ENCODE data around the gene PRDM4. TPM values are rescaled to one million over a fixed set of nuclear protein-coding genes. Genes with fewer than 3 reads are reported as not detected.

Gene PRDM4, protein sequence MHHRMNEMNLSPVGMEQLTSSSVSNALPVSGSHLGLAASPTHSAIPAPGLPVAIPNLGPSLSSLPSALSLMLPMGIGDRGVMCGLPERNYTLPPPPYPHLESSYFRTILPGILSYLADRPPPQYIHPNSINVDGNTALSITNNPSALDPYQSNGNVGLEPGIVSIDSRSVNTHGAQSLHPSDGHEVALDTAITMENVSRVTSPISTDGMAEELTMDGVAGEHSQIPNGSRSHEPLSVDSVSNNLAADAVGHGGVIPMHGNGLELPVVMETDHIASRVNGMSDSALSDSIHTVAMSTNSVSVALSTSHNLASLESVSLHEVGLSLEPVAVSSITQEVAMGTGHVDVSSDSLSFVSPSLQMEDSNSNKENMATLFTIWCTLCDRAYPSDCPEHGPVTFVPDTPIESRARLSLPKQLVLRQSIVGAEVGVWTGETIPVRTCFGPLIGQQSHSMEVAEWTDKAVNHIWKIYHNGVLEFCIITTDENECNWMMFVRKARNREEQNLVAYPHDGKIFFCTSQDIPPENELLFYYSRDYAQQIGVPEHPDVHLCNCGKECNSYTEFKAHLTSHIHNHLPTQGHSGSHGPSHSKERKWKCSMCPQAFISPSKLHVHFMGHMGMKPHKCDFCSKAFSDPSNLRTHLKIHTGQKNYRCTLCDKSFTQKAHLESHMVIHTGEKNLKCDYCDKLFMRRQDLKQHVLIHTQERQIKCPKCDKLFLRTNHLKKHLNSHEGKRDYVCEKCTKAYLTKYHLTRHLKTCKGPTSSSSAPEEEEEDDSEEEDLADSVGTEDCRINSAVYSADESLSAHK
- 16.9 and 22.9 TPM in 2 replicates for total RNA-seq (2014; rRNA removed; shearing (Covaris generic); ENCODE audit: low replicate concordance)

DNA sequence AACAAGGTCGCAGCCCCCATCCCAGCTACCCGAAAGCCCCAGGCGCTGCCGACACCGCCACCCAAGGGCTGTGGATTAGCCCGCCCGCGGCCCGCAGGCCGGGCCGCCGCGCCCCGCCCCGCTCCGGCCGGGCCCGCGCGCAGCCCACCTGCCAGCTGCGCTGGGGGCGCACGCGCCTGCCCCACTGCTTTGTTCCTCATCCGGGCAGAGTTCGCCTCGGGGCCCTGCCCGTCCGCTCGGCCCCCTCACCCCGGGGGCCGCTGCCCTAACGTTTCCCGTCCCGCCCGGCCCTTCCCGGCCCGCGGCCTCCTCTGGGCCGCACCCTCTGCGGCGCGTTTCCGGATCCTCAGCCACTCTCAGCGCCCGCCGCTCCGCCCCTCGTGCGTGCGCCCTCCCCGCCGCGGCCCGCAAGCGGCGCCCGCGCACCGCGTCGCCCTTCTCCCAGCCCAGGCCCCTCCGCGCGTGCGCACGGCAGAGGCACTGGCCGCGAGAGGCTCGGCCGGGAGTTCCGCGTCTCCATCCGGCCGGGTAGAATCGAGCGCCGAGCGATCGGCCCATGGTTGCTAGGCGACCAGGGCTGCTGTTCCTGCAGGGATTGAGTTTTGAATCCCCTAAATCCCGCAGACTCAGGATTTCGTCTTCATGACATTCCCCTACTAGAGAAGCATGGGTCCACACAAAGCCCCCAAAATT is at the start of gene PRDM4:
Gene PRDM4 (minus strand): TSS at position 329 of the 693 bp plus-strand sequence. CDS start 622 bp downstream, outside the sequence.
- in situ Hi-C loops (cut with HindIII; ENCODE audit: low pct_unique_long_range_greater_than_20kb, low sequenced_read_pairs) = no loop called here
- peak; percentile 91 for DNase-seq (ENCODE audit: low read depth)

DNA sequence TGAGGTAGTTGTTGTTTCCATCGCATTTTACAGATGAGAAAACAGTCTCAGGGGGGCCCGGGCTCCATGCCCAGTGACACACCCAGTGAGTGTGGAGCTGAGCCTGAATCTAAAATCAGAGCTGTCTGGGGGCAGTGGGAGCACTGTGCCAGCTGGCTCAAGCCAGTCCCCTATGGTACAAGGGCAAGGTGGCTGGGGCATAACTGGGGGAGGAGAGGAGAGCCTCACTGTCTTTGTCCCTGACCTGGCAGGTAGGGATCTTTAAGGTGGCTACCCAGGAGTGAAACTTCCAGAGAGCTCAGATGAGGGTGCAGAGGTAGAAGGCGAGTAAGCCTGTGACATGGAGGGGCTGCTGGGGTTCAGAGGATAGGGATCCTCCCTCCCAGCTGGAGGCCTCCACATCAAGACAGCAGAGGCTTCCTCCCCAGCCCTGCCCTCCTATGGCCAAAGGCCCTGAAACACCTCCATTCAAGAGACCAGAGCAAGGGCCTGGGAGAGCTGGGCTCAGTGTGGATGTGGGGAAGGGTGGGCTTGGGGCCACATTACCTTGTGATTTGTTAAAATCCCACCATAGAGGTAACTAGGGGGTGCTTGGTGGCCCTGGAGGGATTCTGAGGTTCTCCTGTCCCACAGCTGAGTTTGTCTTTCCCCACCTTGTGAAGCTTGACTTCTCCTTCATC is 46.7 kb upstream of the PRDM4 start:
- DNase-seq (ENCODE audit: low read depth) = no peak
- in situ Hi-C loops (cut with HindIII; ENCODE audit: low pct_unique_long_range_greater_than_20kb, low sequenced_read_pairs) = no loop called here

DNA sequence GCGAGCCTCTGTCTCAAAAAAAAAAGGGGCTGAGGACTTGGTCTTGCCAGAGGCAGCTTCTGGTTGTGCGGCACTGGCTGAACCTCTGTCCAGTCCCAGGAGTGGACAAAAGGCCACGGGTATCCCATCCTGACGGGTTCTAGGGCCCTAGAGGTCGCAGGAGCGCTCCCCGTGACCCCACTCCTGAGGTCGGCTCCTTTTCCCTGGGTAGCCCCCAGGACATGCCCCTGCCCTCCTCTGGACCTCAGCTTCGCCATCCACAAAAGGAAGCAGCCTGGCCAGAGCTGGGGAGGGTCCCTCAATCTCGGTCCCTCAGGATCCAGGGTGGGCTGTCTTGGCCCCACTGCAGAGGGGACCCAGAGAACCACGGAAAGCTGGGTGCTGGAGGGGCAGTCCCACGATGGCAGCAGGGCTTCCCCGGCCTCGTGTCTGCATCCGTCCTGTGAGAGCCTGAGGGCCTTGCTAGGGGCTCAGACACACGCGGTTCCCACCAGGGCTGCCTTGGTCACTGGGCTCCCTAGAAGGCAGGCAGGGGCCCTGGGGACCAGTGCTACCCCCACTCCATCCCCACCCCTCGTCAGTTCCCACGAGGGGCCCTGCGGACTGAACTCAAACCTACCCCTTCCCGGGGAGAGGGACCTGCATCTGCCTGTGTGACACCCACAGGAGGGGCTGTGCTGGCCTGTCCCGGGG is 44.7 kb upstream of the PRDM4 start:
- no peak for DNase-seq (ENCODE audit: low read depth)
- in situ Hi-C loops (cut with HindIII; ENCODE audit: low pct_unique_long_range_greater_than_20kb, low sequenced_read_pairs) = no loop called here

DNA sequence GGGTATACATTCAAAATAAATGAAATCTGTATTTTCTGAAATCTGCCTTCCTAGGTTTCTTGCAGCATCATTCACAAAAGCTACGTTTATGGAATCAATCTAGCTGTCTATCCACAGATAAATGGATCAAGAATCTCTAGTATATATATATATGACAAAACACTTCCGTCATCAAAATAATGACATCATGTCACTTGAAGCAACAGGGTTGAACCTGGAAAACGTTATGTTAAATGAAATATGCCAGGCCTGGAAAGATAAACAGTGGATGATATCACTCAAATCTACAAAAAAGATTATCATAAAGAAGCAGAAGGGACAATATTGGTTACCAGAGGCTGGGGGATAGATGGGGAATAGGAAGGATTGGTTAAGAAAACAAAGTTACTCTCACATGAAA is 42.2 kb upstream of the PRDM4 start:
- DNase-seq (ENCODE audit: low read depth) = no peak
- in situ Hi-C loops (cut with HindIII; ENCODE audit: low pct_unique_long_range_greater_than_20kb, low sequenced_read_pairs) = no loop called here

DNA sequence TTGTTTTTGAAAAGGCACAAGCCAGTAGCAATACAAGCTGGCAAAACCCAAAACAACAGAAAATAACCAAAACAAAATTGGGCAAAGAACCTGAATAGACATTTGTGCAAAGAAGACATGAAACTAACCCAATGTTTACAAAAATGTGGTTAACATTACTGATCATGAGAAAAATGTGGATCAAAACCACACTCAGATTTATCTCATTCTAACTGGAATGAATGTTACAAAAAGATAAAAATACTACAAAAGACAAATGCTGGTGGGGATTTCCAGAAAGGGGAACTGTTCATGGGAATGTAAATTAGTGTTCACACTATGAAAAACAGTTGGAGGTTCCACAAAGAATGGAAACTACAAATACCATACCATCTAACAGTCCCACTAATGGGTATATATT is 40.2 kb upstream of the PRDM4 start:
- DNase-seq (ENCODE audit: low read depth) = no peak

DNA sequence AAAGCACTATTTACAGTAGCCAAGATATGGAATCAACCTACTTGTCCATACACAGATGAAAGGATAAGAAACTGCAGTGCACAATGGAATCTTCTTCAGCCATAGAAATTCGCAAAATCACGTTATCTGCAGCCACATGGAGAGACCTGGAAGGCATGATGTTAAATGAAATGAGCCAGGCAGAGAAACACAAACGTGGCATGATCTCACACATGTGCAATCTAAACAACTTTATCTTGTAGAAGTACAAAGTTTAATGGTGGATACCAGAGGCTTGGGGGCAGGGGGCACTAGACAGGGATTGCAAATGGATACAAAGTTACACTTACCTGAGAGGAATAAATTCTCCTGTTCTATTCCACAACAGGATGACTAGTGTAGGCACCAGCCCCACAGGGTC is 37.6 kb upstream of the PRDM4 start:
- in situ Hi-C loops (cut with HindIII; ENCODE audit: low pct_unique_long_range_greater_than_20kb, low sequenced_read_pairs) = no loop called here
- no peak for DNase-seq (ENCODE audit: low read depth)

More for the DNA sequence above, 40.2 kb upstream of the PRDM4 start:
- in situ Hi-C loops (cut with HindIII; ENCODE audit: low pct_unique_long_range_greater_than_20kb, low sequenced_read_pairs) = no loop called here

DNA sequence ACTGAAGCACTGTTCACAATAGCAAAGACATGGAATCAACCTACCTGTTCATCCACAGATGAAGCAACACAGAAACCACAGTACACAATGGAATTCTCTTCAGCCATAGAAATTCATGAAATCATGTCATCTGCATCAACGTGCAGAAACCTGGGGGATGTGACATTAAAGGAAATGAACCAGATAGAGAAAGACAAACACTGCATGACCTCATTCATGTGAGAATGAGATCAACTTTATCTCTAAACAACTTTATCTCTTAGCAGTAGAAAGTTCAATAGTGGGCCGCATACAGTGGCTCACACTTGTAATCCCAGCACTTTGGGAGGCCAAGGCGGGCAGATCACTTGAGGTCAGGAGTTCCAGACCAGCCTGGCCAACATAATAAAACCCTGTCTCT is 33.5 kb upstream of the PRDM4 start:
- no peak for DNase-seq (ENCODE audit: low read depth)
- in situ Hi-C loops (cut with HindIII; ENCODE audit: low pct_unique_long_range_greater_than_20kb, low sequenced_read_pairs) = no loop called here

DNA sequence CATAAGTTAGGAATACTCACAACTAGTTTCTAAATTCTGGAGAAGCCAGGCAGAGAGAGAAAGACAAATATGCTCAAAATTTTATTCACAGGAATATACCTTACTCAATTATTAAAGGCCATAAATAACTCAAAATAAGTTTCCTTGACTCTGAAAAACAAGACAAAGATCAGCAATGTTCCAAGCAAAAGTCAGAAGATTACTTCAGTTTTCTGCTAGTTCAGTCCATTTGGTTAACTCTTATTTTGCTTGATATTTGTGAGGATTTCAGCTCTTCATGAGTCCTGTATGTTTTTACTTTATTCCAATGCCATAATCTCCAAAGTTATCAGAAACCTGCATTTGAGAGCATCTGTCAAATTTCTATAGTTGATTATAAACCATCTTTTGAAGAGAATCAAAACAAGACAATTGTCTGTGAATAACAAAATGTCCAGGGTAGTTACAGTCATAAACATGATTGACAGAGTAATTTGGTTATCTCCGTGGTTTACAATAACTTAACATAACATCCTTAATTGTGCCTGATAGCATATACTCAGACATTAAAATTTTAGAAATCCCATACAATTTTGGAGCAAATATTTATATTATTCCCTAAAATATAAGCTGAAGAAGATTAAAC is 30.6 kb upstream of the PRDM4 start:
- in situ Hi-C loops (cut with HindIII; ENCODE audit: low pct_unique_long_range_greater_than_20kb, low sequenced_read_pairs) = no loop called here
- no peak for DNase-seq (ENCODE audit: low read depth)

DNA sequence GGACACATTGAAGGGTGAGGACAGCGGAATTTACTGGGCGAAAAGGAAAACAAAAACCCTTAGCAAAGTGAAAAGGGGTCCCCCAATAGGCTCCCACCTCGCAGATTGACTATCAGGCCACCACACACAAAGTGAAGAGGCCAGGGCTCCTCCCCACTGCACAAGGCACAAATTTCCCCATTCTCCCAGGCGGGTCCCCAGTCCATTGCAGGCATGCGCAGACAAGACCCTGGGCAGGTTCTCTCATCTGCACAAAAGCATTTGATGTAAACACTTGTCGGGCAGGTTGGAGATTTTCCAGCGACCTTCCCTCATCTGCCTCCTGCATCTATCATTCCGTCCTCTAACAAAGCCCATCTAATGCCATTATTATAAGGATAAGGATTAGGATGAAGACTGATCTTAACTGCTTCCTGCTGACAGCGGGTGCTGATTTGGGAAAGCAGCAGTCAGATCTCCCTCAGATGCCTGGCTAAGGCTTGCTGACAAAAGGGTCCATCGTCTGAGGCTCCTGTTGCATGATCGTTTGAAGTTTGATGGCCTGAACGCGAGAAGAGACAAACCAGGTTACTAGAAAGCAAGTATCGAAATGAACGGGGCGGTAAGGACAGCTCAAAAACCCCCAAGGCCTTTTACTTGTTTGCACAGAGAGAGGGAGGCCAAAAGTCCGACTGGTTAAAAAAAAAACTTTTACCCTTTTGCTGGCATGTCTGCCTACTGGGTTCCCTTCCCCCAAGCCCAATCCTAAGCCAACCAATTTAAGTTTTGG is 27.9 kb upstream of the PRDM4 start:
- in situ Hi-C loops (cut with HindIII; ENCODE audit: low pct_unique_long_range_greater_than_20kb, low sequenced_read_pairs) = no loop called here
- DNase-seq (ENCODE audit: low read depth) = no peak

DNA sequence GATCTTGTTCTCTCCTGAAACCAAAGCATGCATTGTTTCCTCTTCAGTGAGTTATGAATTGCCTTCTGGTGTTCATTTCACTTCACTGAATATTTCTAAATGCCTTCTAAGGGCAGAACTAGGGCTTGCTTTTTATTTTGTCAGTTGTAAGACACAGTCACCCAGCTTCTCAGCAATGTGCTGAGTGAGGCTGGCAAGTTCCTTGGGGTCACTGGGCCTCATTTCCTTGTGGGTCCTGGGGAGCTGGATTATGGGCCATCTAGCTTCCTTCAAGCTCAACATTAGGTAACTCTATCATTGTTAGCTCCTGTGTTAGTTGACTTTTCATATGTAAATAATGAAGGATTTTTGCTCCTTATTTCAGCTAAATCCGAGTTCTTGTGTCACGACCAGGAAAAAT is 27.3 kb upstream of the PRDM4 start:
- no peak for DNase-seq (ENCODE audit: low read depth)
- in situ Hi-C loops (cut with HindIII; ENCODE audit: low pct_unique_long_range_greater_than_20kb, low sequenced_read_pairs) = no loop called here

DNA sequence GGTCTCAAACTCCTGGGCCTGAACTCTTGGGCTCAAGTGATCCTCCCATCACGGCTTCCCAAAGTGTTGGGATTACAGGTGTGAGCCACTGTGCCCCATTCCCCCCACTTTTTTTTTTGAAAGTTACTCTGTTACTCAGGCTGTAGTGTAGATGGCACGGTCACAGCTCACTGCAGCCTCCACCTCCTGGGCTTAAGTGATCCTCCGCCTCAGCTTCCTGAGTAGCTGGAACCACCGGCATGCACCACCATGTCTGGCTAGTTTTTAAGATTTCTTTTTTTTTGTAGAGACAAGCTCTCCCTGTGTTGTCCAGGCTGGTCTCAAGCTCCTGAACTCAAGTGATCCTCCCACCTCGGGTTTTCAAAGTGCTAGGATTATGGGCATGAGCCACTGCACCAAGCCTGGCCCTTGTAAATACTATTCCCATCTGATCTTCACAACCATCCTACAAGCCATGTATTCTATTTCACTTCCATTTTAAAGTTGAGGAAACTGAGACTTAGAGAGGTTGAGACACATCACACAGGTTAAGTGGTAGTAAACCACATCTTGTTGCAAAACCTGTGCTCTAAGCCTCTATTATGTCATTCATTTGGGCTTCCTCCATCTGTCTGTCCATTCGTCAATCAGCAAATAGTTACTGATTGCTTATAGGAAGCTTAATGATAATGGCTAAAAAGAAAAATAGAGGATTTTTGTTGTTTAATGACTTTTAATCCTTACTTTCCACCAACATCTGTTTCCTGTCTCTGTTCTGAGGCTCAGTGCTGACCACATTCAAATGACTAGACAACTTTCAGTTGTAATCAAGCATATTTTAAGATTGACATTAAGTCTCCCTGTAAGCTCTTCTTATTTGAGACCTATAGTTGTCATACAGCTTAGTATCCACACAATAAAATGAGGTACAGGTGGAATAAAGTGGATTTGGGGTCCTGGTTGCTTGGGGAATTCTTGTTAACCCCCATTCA is 22.8 kb upstream of the PRDM4 start:
- in situ Hi-C loops (cut with HindIII; ENCODE audit: low pct_unique_long_range_greater_than_20kb, low sequenced_read_pairs) = no loop called here
- DNase-seq (ENCODE audit: low read depth) = no peak

DNA sequence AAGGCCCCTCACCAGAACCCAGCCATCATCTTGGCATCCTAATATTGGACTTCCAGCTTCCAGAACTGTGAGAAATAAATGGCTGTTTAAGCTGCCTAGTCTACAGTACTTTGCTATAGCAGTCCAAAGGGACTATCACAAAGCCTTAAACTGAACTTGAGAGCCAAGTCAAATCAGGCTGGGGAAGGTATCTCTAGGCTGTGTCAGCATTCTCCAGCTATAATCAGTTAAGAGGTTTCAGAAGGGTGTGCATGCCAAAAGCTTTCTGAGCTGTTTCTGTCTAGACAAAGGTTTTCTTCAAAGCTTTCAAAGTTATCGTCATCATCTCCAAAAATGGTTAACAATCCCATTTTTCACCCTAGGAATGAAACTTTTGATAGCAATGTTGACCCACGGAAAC is 21.1 kb upstream of the PRDM4 start:
- in situ Hi-C loops (cut with HindIII; ENCODE audit: low pct_unique_long_range_greater_than_20kb, low sequenced_read_pairs) = no loop called here
- no peak for DNase-seq (ENCODE audit: low read depth)

DNA sequence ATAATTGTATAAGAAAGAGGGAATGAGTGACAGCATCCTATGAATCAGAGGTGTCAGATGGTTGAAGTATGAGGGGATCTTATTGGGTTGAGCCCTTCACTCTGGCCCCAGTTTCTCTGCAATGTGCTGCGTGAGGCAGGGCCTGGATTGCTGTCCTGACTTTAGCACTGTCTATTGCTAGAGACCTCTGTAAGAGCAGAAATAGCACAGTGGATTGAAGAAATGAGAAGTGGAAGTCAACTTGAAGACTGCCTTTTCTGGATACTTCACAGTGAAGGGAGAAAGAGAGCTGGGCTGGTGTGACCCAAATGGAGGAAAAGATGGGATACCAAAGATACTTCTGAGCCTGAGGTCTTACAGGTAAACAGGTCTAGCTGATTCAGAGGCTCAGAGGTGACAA is 19.4 kb upstream of the PRDM4 start:
- in situ Hi-C loops (cut with HindIII; ENCODE audit: low pct_unique_long_range_greater_than_20kb, low sequenced_read_pairs) = no loop called here
- DNase-seq (ENCODE audit: low read depth) = no peak

DNA sequence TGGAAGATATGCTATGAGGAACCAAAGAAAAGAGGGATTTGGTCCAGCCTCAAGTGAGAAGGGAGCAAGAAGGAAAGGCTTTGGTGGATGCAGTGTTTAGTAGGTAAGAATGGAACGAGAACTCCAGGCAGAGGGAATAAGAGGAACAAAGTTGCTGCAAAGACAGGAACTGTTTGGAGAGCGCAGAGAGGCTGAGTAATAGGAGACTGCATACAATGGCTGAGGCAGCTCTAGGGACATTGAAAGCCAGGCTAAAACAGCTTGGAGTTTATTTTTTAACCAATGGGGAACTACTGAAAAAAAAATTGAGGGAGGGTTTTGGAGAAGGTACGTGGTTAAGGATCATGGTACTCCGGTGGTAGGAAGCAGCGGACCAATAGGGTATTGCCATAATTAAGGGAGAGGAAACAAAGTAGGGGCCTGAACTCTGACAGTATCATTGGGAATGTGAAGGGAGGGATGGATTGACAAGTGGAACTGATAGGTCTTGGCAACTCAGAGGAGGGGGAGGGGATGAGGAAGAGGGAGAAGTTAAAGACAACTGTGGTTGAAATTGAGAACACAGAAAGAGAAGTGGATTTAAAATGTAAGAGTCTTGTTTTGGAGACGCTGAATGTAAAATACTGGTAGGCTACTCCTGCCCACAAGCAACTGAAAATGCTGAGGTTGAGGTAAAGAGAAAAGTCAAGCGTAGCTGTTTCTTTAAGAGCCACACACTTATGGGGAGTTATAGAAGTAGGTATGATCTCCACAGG is 18.3 kb upstream of the PRDM4 start:
- no peak for DNase-seq (ENCODE audit: low read depth)
- in situ Hi-C loops (cut with HindIII; ENCODE audit: low pct_unique_long_range_greater_than_20kb, low sequenced_read_pairs) = no loop called here

DNA sequence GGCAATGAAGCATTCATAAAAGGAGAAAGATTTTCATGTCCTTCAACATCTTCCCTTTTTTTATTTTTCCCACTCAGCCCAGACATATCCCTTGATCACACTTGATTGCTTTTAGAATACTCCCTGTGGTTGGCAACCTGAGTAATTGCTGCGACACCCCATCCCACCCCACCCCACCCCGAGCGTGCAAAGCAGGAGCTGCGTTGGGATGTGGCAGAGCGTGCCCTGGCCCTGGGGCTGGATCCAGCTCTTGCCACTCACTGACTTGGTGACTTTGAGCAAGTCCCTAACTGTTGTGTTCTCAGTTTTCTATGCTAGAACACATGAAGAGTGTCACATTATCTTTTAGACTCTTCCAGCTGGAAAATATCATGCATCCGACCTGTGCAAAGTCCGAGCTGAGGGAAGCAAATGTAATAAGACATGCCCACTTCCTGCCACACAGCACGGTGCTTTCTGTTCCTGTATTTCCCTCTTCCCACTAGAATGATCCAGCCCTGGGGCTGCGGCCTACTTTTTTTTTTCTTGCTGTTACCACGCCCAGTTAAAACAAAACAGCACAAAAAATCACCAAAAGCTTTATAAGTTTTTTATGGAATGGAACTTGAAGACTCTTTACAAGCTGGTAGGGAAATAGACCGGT is 17.6 kb upstream of the PRDM4 start:
- no peak for DNase-seq (ENCODE audit: low read depth)
- in situ Hi-C loops (cut with HindIII; ENCODE audit: low pct_unique_long_range_greater_than_20kb, low sequenced_read_pairs) = no loop called here

All from Caki2 (cell line).